Measurements from ENCODE around the gene NPAS3. TPM values are rescaled to one million over a fixed set of nuclear protein-coding genes. Genes with fewer than 3 reads are reported as not detected.

The NPAS3 gene
- total and polyA plus RNA-seq, 2 donors (not counting 1 experiment from before 2014, with no cell fraction given): 0.10 to 0.50 TPM

DNA sequence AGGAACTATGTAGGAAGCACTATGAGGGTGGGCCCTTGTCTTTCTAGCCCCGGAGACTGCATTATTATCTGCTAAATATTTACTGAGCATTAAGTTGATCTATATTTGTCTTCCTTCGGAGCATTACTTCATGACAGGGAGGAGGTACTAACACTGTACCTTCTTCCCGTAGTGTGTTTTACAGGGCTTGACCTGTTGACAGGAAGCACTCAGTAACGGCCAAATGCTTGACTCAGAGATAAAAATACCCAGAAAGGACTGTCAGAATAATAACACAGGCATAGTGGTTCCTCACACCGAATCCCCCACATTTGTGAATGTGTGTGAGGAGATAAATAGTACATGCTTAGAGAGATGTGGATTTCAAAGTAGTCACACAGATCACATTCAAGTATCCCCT is 545.6 kb downstream of the NPAS3 start:
- no peaks in the 10 kb centered on the region for H3K4me1 ChIP-seq (ENCODE audit: control insufficient read depth, extremely low read depth, insufficient read depth, low read length)
- H3K36me3 ChIP-seq (ENCODE audit: control insufficient read depth, insufficient read depth, low read length): no peaks in the 10 kb centered on the region
- peak in 1 of 2 donors; percentile 33 for DNase-seq (ENCODE audit: low read depth in 2 of 2)
- TF ChIP-seq, protein P1, sequence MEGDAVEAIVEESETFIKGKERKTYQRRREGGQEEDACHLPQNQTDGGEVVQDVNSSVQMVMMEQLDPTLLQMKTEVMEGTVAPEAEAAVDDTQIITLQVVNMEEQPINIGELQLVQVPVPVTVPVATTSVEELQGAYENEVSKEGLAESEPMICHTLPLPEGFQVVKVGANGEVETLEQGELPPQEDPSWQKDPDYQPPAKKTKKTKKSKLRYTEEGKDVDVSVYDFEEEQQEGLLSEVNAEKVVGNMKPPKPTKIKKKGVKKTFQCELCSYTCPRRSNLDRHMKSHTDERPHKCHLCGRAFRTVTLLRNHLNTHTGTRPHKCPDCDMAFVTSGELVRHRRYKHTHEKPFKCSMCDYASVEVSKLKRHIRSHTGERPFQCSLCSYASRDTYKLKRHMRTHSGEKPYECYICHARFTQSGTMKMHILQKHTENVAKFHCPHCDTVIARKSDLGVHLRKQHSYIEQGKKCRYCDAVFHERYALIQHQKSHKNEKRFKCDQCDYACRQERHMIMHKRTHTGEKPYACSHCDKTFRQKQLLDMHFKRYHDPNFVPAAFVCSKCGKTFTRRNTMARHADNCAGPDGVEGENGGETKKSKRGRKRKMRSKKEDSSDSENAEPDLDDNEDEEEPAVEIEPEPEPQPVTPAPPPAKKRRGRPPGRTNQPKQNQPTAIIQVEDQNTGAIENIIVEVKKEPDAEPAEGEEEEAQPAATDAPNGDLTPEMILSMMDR (conservative IDR thresholded peaks at IDR 0.05 in 1 of 2, IDR thresholded peaks at IDR 0.05 in 1 of 2; ENCODE audit: low read depth in 1 of 2, low read length in 2 of 2): no peak
- no peak for TF ChIP-seq EZH2 (IDR thresholded peaks at IDR 0.05; ENCODE audit: low read length, missing control alignments)
- no peaks in the 10 kb centered on the region for H4K20me1 ChIP-seq (ENCODE audit: control insufficient read depth, extremely low read depth, insufficient read depth, low read length)
- H3K4me3 ChIP-seq (replicated peaks in 1 of 4; ENCODE audit: control extremely low read depth in 1 of 4, insufficient read depth in 1 of 4, low read depth in 3 of 4, low read length in 4 of 4): no peak overlapping the region
- no peaks in the 10 kb centered on the region for H3K9me3 ChIP-seq (ENCODE audit: control insufficient read depth, insufficient read depth, low read depth, low read length)
- H3K4me2 ChIP-seq (ENCODE audit: extremely low read depth, insufficient read depth, low read length): no peak overlapping the region
- H3K27ac ChIP-seq (ENCODE audit: insufficient read depth, low read length): no peak overlapping the region
- no peaks in the 10 kb centered on the region for H3K27me3 ChIP-seq (ENCODE audit: control insufficient read depth, insufficient read depth, low read length)
- H3K79me2 ChIP-seq (ENCODE audit: control insufficient read depth, insufficient read depth, low read length): no peaks in the 10 kb centered on the region
- H3K9ac ChIP-seq (ENCODE audit: insufficient read depth, low read length): no peak overlapping the region
- H2AFZ ChIP-seq (ENCODE audit: low read length): no peak overlapping the region

DNA sequence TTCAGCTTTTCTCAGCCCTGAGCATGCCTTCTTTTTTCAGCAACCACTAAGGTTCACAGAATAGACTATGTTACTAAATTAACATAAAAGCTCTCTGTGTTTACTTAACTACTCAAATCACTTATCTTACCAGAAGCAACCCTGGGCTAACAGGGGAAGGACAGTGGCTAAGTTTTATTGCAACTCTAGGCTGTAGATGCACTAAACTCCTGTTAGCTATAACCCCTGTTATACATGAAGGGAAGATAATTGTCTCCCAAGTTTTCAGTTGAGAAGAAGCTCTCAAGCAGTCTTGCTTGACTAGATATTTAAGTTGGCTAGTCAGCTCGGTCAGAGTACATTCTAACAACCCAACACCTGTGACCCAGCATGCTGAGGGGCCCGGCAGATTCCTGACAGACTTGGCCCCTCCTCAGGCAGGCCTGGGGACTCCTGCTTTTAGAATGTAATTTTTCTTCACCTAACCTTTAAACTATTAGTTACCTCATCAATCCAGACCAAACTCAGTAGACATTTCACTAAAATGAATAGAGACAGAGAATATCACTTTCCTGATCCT is 547.7 kb downstream of the NPAS3 start:
- TF ChIP-seq EZH2 (IDR thresholded peaks at IDR 0.05; ENCODE audit: low read length, missing control alignments): no peak
- TF ChIP-seq, protein P1 (conservative IDR thresholded peaks at IDR 0.05 in 1 of 2, IDR thresholded peaks at IDR 0.05 in 1 of 2; ENCODE audit: low read depth in 1 of 2, low read length in 2 of 2): no peak
- no peaks in the 10 kb centered on the region for H3K9me3 ChIP-seq (ENCODE audit: control insufficient read depth, insufficient read depth, low read depth, low read length)
- DNase-seq (ENCODE audit: low read depth in 2 of 2): no peak
- H3K4me2 ChIP-seq (ENCODE audit: extremely low read depth, insufficient read depth, low read length): no peak overlapping the region
- H3K9ac ChIP-seq (ENCODE audit: insufficient read depth, low read length): no peak overlapping the region
- H3K27ac ChIP-seq (ENCODE audit: insufficient read depth, low read length): no peak overlapping the region
- H3K27me3 ChIP-seq (ENCODE audit: control insufficient read depth, insufficient read depth, low read length): no peaks in the 10 kb centered on the region
- no peak overlapping the region for H3K4me3 ChIP-seq (replicated peaks in 1 of 4; ENCODE audit: control extremely low read depth in 1 of 4, insufficient read depth in 1 of 4, low read depth in 3 of 4, low read length in 4 of 4)
- no peak overlapping the region for H2AFZ ChIP-seq (ENCODE audit: low read length)
- no peaks in the 10 kb centered on the region for H4K20me1 ChIP-seq (ENCODE audit: control insufficient read depth, extremely low read depth, insufficient read depth, low read length)
- no peaks in the 10 kb centered on the region for H3K79me2 ChIP-seq (ENCODE audit: control insufficient read depth, insufficient read depth, low read length)
- no peaks in the 10 kb centered on the region for H3K4me1 ChIP-seq (ENCODE audit: control insufficient read depth, extremely low read depth, insufficient read depth, low read length)
- H3K36me3 ChIP-seq (ENCODE audit: control insufficient read depth, insufficient read depth, low read length): no peaks in the 10 kb centered on the region

DNA sequence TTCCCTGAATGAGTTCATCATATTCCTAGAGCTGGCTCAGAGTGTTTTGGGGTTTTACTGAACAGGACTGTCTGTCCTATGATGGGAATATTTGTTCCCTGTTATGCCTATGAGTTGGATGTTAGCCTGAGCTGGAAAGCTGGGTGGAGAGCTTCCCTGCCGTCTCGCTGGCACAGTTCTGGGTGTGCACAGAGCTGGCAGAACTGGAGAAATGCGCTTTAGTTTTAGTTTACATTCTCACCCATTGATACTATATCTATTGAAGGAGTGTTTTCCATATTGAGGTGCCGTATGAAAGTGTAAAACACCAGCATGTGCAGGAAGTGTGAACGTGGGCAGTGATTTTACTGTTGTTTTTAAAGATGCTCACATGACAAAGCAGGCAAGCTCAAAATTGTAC is 549.9 kb downstream of the NPAS3 start:
- Histone ChIP-seq H4K20me1 (ENCODE audit: control insufficient read depth, extremely low read depth, insufficient read depth, low read length) (no peaks in the 10 kb centered on the region), H3K36me3 (ENCODE audit: control insufficient read depth, insufficient read depth, low read length) (no peaks in the 10 kb centered on the region), H3K4me2 (ENCODE audit: extremely low read depth, insufficient read depth, low read length) (no peak overlapping the region), H3K27me3 (ENCODE audit: control insufficient read depth, insufficient read depth, low read length) (no peaks in the 10 kb centered on the region), H2AFZ (ENCODE audit: low read length) (no peak overlapping the region), H3K9ac (ENCODE audit: insufficient read depth, low read length) (no peak overlapping the region), H3K9me3 (ENCODE audit: control insufficient read depth, insufficient read depth, low read depth, low read length) (no peaks in the 10 kb centered on the region), H3K4me1 (ENCODE audit: control insufficient read depth, extremely low read depth, insufficient read depth, low read length) (no peaks in the 10 kb centered on the region), H3K27ac (ENCODE audit: insufficient read depth, low read length) (no peak overlapping the region), H3K4me3 (replicated peaks in 1 of 4; ENCODE audit: control extremely low read depth in 1 of 4, insufficient read depth in 1 of 4, low read depth in 3 of 4, low read length in 4 of 4) (no peak overlapping the region), H3K79me2 (ENCODE audit: control insufficient read depth, insufficient read depth, low read length) (no peaks in the 10 kb centered on the region)
- DNase-seq (ENCODE audit: low read depth in 2 of 2): no peak
- no peak for TF ChIP-seq EZH2 (IDR thresholded peaks at IDR 0.05; ENCODE audit: low read length, missing control alignments)
- TF ChIP-seq, protein P1 (conservative IDR thresholded peaks at IDR 0.05 in 1 of 2, IDR thresholded peaks at IDR 0.05 in 1 of 2; ENCODE audit: low read depth in 1 of 2, low read length in 2 of 2): no peak
